MM.1S (cell line): ENCODE data around the gene ATP2B1.

Experiments
- CTCF ChIP-seq: fragments of 300-600 bp; sonication (generic); IDR thresholded peaks from 2 replicates; pipeline ENCODE4 v1.5.1; 2016; ENCODE audit warnings: antibody characterized with exemption, low read length, mixed read lengths
- EZH2 ChIP-seq: fragments of 300-600 bp; sonication (generic); optimal IDR thresholded peaks from 2 replicates; pipeline ENCODE3; 2017; ENCODE audit warnings: low read depth, mild to moderate bottlenecking, antibody characterized with exemption, low read length, mixed read lengths

GRCh38 chr12:89649820-89650219 lies 58.8 kb downstream of the ATP2B1 start:
- TF ChIP-seq CTCF, result no peak
- no peak for TF ChIP-seq EZH2
